KMS-11 (cell line): ENCODE measurements around the gene ATP5F1E.
A peak's percentile ranks its signal among the peaks of the same experiment; 100 is the strongest.

ENCODE experiments used
- H2AFZ ChIP-seq: fragments of 200-600 bp; sonication (generic); 2 replicates; pipeline ENCODE4 v1.6.1; 2016; ENCODE audit warnings: antibody characterized with exemption, mixed run types, low read depth
- H3K27ac ChIP-seq: fragments of 200-600 bp; sonication (generic); 2 replicates; pipeline ENCODE4 v1.6.1; 2016; ENCODE audit warnings: mild to moderate bottlenecking, mixed run types
- H3K27me3 ChIP-seq: fragments of 200-600 bp; sonication (generic); 2 replicates; pipeline ENCODE4 v1.6.1; 2017; ENCODE audit warnings: mild to moderate bottlenecking, low read depth, mixed run types, moderate library complexity; ENCODE audit not compliant: insufficient read depth
- H3K36me3 ChIP-seq: fragments of 200-600 bp; sonication (generic); 2 replicates; pipeline ENCODE4 v1.6.1; 2017; ENCODE audit warnings: mild to moderate bottlenecking, mixed run types; ENCODE audit not compliant: insufficient read depth
- H3K4me1 ChIP-seq: fragments of 200-600 bp; sonication (generic); 2 replicates; pipeline ENCODE4 v1.6.1; 2016; ENCODE audit warnings: mild to moderate bottlenecking, low read depth, mixed run types; ENCODE audit not compliant: poor library complexity, severe bottlenecking
- H3K4me2 ChIP-seq: fragments of 200-600 bp; sonication (generic); 2 replicates; pipeline ENCODE4 v1.7.0; 2016; ENCODE audit warnings: mild to moderate bottlenecking, mixed run types
- H3K4me3 ChIP-seq: fragments of 200-600 bp; sonication (generic); IDR thresholded peaks from 2 replicates; pipeline ENCODE4 v1.6.1; 2017; ENCODE audit warnings: low read depth, low read length, mixed read lengths; ENCODE audit not compliant: insufficient read depth
- H3K79me2 ChIP-seq: fragments of 200-600 bp; sonication (generic); 2 replicates; pipeline ENCODE4 v1.6.1; 2016; ENCODE audit warnings: low read depth, mixed run types; ENCODE audit not compliant: insufficient read depth
- H3K9ac ChIP-seq: fragments of 200-600 bp; sonication (generic); 2 replicates; pipeline ENCODE4 v1.6.1; 2016; ENCODE audit warnings: mild to moderate bottlenecking, mixed run types
- H4K20me1 ChIP-seq: fragments of 200-600 bp; sonication (generic); 2 replicates; pipeline ENCODE4 v1.6.1; 2016; ENCODE audit warnings: mild to moderate bottlenecking, mixed run types; ENCODE audit not compliant: insufficient read depth
- TF ChIP-seq, protein P1 (sequence below): fragments of 200-600 bp; sonication (generic); conservative IDR thresholded peaks from 2 replicates; pipeline ENCODE4 v1.6.1; 2017; ENCODE audit warnings: low read depth, mild to moderate bottlenecking, antibody characterized with exemption, low read length, moderate library complexity, mixed read lengths

The ATP5F1E gene

DNA sequence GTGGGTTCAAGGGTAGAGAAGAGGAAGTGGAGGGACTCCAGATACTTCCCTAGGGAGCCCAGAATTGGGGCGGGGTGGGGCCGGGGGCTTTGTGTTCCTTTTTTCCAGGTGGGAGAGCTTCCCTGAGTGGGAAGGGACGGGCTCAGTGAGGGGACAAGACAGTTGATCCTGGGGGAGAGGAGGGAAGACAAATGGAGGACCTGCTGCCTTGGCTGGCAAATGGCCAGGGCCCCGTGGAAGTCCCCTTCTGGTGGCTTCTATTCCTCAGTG lies 27.7 kb downstream of the ATP5F1E start:
- H3K36me3 ChIP-seq: no peaks in the 10 kb centered on the region
- no peak overlapping the region for H3K27ac ChIP-seq

DNA sequence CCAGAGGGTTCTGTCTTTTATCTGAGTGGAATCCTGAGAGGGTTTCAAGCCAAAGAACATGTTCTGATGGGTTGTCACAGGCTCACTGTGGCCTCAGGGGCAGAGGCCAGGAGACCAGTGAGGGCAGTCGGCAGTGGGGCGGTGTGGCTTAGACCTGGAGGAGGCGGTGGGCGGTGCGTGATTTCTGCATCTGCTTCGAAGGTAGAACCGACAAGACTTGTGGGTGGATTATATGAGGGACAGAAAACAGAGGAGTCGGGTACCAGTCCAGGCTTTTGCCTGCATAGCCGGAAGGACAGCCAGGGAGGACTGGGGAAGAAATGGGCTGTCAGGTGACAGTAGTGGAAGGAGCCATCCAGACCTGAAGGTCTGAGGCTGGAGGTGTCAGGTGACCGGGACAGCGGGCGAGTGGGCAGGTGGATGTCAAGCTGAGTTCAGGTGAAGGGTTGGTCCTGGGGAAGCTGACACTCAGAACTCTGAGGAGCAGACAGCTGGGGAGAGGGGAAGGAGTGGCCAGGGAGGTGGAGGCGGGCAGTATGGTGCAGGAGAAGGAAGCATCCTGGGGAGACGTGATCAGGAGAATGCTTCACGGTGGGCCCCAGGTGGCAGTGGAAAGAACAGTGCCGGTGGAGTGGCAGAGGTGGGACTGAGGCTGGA lies 28.2 kb downstream of the ATP5F1E start:
- TF ChIP-seq, protein P1, sequence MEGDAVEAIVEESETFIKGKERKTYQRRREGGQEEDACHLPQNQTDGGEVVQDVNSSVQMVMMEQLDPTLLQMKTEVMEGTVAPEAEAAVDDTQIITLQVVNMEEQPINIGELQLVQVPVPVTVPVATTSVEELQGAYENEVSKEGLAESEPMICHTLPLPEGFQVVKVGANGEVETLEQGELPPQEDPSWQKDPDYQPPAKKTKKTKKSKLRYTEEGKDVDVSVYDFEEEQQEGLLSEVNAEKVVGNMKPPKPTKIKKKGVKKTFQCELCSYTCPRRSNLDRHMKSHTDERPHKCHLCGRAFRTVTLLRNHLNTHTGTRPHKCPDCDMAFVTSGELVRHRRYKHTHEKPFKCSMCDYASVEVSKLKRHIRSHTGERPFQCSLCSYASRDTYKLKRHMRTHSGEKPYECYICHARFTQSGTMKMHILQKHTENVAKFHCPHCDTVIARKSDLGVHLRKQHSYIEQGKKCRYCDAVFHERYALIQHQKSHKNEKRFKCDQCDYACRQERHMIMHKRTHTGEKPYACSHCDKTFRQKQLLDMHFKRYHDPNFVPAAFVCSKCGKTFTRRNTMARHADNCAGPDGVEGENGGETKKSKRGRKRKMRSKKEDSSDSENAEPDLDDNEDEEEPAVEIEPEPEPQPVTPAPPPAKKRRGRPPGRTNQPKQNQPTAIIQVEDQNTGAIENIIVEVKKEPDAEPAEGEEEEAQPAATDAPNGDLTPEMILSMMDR: no peak
- Histone ChIP-seq H4K20me1 (no peaks in the 10 kb centered on the region), H3K4me2 (peak overlapping the region; percentile 81; the same call in 1 of the 2 replicates), H2AFZ (no peak overlapping the region), H3K27me3 (peaks cover 16% of the 10 kb centered on the region; the same call in 1 of the 2 replicates), H3K9ac (no peak overlapping the region), H3K27ac (no peak overlapping the region), H3K4me1 (peaks cover 29% of the 10 kb centered on the region), H3K79me2 (no peaks in the 10 kb centered on the region), H3K4me3 (no peak overlapping the region), H3K36me3 (no peaks in the 10 kb centered on the region)

More for the DNA sequence above, 27.7 kb downstream of the ATP5F1E start:
- TF ChIP-seq, protein P1: no peak
- no peaks in the 10 kb centered on the region for H4K20me1 ChIP-seq
- H3K27me3 ChIP-seq: peaks cover 16% of the 10 kb centered on the region; the same call in 1 of the 2 replicates
- H3K4me3 ChIP-seq: no peak overlapping the region
- no peaks in the 10 kb centered on the region for H3K79me2 ChIP-seq
- no peak overlapping the region for H3K9ac ChIP-seq
- H3K4me1 ChIP-seq: peaks cover 29% of the 10 kb centered on the region
- peak overlapping the region; percentile 81 for H3K4me2 ChIP-seq
- peak overlapping the region; percentile 29; the same call in 1 of the 2 replicates for H2AFZ ChIP-seq

DNA sequence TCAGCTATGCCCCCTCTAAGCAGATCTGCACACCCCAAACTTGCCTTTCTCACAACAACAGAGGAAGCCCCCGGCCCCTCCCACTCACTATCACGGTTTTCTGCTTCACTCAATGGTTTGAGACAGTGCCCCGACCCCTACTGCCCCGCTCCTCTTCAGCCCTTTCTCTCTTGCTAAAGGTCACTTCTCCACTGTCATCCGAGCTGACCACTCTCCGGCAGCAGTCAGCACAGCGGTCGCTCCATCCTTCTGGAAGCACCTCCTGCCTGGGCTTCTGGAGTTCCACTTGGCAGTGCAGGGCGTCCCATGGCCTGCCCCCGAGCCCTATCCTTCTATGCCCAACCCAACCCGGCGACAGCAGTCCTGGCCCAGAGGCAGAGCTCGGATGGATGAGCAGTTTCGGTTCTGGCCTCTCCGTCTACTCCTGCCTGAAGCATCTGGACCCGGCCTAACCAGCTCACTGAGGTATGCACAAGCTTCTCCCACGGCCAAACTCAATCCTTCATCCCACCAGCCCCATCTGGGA lies 29.2 kb downstream of the ATP5F1E start:
- Histone ChIP-seq H3K27me3 (peaks cover 15% of the 10 kb centered on the region; the same call in 1 of the 2 replicates), H4K20me1 (no peaks in the 10 kb centered on the region), H3K79me2 (no peaks in the 10 kb centered on the region), H3K36me3 (no peaks in the 10 kb centered on the region), H3K4me1 (peaks cover 29% of the 10 kb centered on the region), H3K4me2 (no peak overlapping the region), H3K9ac (no peak overlapping the region), H2AFZ (no peak overlapping the region), H3K4me3 (no peak overlapping the region), H3K27ac (no peak overlapping the region)
- TF ChIP-seq, protein P1: no peak

DNA sequence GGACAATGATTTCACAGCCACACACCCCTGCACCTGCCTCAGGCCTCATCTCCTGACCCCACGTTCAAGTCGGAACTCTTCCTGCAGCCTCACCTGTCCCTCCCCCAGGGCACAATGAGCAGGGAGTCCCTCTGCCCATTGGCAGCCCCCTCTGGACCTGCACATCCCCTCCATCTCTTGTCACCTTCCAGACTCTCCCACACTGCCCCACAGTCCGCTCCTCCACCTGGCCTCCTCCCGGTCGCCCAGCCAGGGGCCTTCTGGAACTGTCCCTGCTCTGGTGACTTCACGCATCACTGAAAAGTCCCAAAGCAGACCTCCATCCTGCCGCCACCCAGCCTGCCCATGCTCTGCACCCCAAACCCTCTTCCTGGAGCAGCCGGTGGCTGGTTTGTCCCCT lies 29.7 kb downstream of the ATP5F1E start:
- peaks cover 11% of the 10 kb centered on the region; the same call in 1 of the 2 replicates for H3K27me3 ChIP-seq
- H3K4me3 ChIP-seq: no peak overlapping the region
- no peak overlapping the region for H3K27ac ChIP-seq
- H3K4me2 ChIP-seq: no peak overlapping the region
- no peak overlapping the region for H3K9ac ChIP-seq
- H2AFZ ChIP-seq: no peak overlapping the region
- no peaks in the 10 kb centered on the region for H3K79me2 ChIP-seq
- H4K20me1 ChIP-seq: no peaks in the 10 kb centered on the region
- no peaks in the 10 kb centered on the region for H3K36me3 ChIP-seq
- H3K4me1 ChIP-seq: peaks cover 29% of the 10 kb centered on the region
- TF ChIP-seq, protein P1: no peak
